Fibroblast of lung (primary cell): ENCODE measurements around the gene FBLN2. TPM values are rescaled to one million over a fixed set of nuclear protein-coding genes. Genes with fewer than 3 reads are reported as not detected.

ENCODE experiments used
- DNase-seq, 2 donors: peaks; one replicate each; pipeline versions ENCODE4 v3.0.0 to v3.0.0-alpha.2; 2010; ENCODE audit warnings: low read depth in 2 of 2
- H2AFZ ChIP-seq: 2 replicates; pipeline ENCODE4 v1.5.1; 2012; ENCODE audit warnings: low read length, control low read depth, inconsistent platforms
- H3K27ac ChIP-seq: 2 replicates; pipeline ENCODE4 v1.5.1; 2011; ENCODE audit warnings: low read length, control low read depth; ENCODE audit not compliant: insufficient read depth
- H3K27me3 ChIP-seq: 2 replicates; pipeline ENCODE4 v1.5.1; 2011; ENCODE audit warnings: mild to moderate bottlenecking, low read length; ENCODE audit not compliant: control insufficient read depth, insufficient read depth
- H3K36me3 ChIP-seq: 2 replicates; pipeline ENCODE4 v1.5.1; 2011; ENCODE audit warnings: low read length; ENCODE audit not compliant: control insufficient read depth, insufficient read depth
- H3K4me1 ChIP-seq: 2 replicates; pipeline ENCODE4 v1.5.1; 2011; ENCODE audit warnings: low read length; ENCODE audit not compliant: control insufficient read depth, insufficient read depth; ENCODE audit errors: extremely low read depth
- H3K4me2 ChIP-seq: 2 replicates; pipeline ENCODE4 v1.5.1; 2011; ENCODE audit warnings: low read length, control low read depth; ENCODE audit not compliant: insufficient read depth; ENCODE audit errors: extremely low read depth
- H3K4me3 ChIP-seq, 4 experiments: fragments of 200-600 bp in 1 of 4; sonication (generic) in 1 of 4; replicated peaks in 1 of 4; 2 replicates each; pipeline ENCODE4 v1.5.1; 2011 to 2016; ENCODE audit warnings: low read length in 4 of 4, low read depth in 3 of 4, mild to moderate bottlenecking in 3 of 4, control low read depth in 2 of 4, inconsistent platforms in 1 of 4, mixed read lengths in 1 of 4; ENCODE audit not compliant: insufficient read depth in 1 of 4; ENCODE audit errors: control extremely low read depth in 1 of 4
- H3K79me2 ChIP-seq: 2 replicates; pipeline ENCODE4 v1.5.1; 2012; ENCODE audit warnings: mild to moderate bottlenecking, low read length, inconsistent platforms; ENCODE audit not compliant: control insufficient read depth, insufficient read depth
- H3K9ac ChIP-seq: 2 replicates; pipeline ENCODE4 v1.5.1; 2011; ENCODE audit warnings: mild to moderate bottlenecking, low read length, control low read depth; ENCODE audit not compliant: insufficient read depth
- H3K9me3 ChIP-seq: 2 replicates; pipeline ENCODE4 v1.5.1; 2012; ENCODE audit warnings: low read depth, low read length; ENCODE audit not compliant: control insufficient read depth, insufficient read depth
- H4K20me1 ChIP-seq: 2 replicates; pipeline ENCODE4 v1.5.1; 2011; ENCODE audit warnings: low read length; ENCODE audit not compliant: control insufficient read depth, insufficient read depth; ENCODE audit errors: extremely low read depth
- EZH2 ChIP-seq: IDR thresholded peaks from 2 replicates; pipeline ENCODE4 v1.5.1; 2012; ENCODE audit warnings: low read length, control low read depth, mild to moderate bottlenecking; ENCODE audit errors: missing control alignments
- polyA plus RNA-seq, 2 donors: library from polyadenylated mRNA; depleted of rRNA in 1 of 2; stranded (reverse) in 1 of 2; unstranded in 1 of 2; fragments of >200 nt; gene quantifications; 2 replicates each; pipeline ENCODE4 v1.2.1, GENCODE V29; 2011 to 2012; ENCODE audit warnings: missing spikeins in 1 of 2
- total RNA-seq: library from RNA; depleted of rRNA; stranded (reverse); fragments of >200 nt; gene quantifications from 2 replicates; pipeline ENCODE4 v1.2.1, GENCODE V29; 2014
- TF ChIP-seq, protein P1 (sequence below), 2 donors: IDR thresholded peaks in 1 of 2; conservative IDR thresholded peaks in 1 of 2; 1 replicate in 1 of 2; 2 replicates in 1 of 2; pipeline ENCODE4 v1.5.1; 2011 to 2012; ENCODE audit warnings: low read length in 2 of 2, control low read depth in 1 of 2, inconsistent platforms in 1 of 2, low read depth in 1 of 2, mild to moderate bottlenecking in 1 of 2

FBLN2 gene
- total and polyA plus RNA-seq, 2 donors (not counting 1 experiment from before 2014, with no cell fraction given) = 25.4 to 138 TPM

GRCh38 chr3:13513913-13514517 lies 34.9 kb upstream of the FBLN2 start:
- DNase-seq = no peak
- H4K20me1 ChIP-seq = no peaks in the 10 kb centered on the region
- no peak overlapping the region for H2AFZ ChIP-seq
- no peak overlapping the region for H3K9ac ChIP-seq
- H3K4me3 ChIP-seq = no peak overlapping the region
- TF ChIP-seq, protein P1, sequence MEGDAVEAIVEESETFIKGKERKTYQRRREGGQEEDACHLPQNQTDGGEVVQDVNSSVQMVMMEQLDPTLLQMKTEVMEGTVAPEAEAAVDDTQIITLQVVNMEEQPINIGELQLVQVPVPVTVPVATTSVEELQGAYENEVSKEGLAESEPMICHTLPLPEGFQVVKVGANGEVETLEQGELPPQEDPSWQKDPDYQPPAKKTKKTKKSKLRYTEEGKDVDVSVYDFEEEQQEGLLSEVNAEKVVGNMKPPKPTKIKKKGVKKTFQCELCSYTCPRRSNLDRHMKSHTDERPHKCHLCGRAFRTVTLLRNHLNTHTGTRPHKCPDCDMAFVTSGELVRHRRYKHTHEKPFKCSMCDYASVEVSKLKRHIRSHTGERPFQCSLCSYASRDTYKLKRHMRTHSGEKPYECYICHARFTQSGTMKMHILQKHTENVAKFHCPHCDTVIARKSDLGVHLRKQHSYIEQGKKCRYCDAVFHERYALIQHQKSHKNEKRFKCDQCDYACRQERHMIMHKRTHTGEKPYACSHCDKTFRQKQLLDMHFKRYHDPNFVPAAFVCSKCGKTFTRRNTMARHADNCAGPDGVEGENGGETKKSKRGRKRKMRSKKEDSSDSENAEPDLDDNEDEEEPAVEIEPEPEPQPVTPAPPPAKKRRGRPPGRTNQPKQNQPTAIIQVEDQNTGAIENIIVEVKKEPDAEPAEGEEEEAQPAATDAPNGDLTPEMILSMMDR (conservative IDR thresholded peaks at IDR 0.05 in 1 of 2, IDR thresholded peaks at IDR 0.05 in 1 of 2; ENCODE audit: low read depth in 1 of 2, low read length in 2 of 2) = no peak
- TF ChIP-seq EZH2 = no peak
- no peaks in the 10 kb centered on the region for H3K27me3 ChIP-seq
- no peaks in the 10 kb centered on the region for H3K79me2 ChIP-seq
- no peaks in the 10 kb centered on the region for H3K9me3 ChIP-seq
- H3K36me3 ChIP-seq = no peaks in the 10 kb centered on the region
- no peak overlapping the region for H3K4me2 ChIP-seq
- H3K4me1 ChIP-seq = no peaks in the 10 kb centered on the region
- H3K27ac ChIP-seq = no peak overlapping the region

DNA sequence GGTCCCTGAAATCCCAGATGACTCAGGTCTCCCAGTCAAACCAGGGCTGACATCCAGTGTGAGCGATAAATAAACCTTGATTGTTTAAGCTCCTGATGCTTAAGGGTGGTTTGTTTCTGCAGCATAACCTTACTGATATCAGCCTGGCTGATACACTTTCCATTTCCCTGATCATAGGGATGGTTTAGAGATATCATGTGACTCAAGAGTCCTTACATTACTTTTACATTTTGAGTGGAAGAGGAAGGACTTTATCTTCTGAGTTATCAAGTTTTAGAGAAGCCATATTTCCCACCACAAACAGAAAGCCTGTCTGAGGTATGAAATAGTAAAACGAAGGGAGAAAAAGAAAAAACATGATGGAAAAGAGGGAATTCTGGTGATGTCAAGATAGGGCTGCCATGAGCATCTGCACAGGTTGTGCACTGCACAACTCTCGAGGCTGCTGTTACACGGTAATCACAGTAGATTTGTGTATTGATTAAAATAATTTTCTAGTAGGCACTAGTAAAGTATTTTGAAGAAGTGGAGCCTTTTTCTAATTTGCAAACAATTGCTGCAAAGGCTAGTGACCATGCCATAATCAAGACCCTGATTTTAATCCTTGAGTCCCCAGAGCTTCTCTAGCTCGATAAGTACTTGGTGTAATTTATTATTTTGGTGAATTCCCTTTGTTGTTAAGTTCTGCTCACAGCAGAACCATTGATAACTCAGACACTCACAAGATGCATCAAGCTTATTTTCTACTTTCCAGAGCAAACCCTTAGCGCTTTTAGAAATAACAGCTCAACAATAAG lies 34.1 kb upstream of the FBLN2 start:
- H2AFZ ChIP-seq = no peak overlapping the region
- H3K27ac ChIP-seq = no peak overlapping the region

More for the DNA sequence above, 34.1 kb upstream of the FBLN2 start:
- DNase-seq = no peak
- Histone ChIP-seq H3K9me3 (no peaks in the 10 kb centered on the region), H3K36me3 (no peaks in the 10 kb centered on the region), H3K4me3 (no peak overlapping the region), H3K27me3 (no peaks in the 10 kb centered on the region), H4K20me1 (no peaks in the 10 kb centered on the region), H3K9ac (no peak overlapping the region), H3K4me1 (no peaks in the 10 kb centered on the region), H3K79me2 (no peaks in the 10 kb centered on the region), H3K4me2 (no peak overlapping the region)
- no peak for TF ChIP-seq EZH2
- TF ChIP-seq, protein P1 (conservative IDR thresholded peaks at IDR 0.05 in 1 of 2, IDR thresholded peaks at IDR 0.05 in 1 of 2; ENCODE audit: low read depth in 1 of 2, low read length in 2 of 2) = no peak
